ENCODE measurements around the gene CAMKV.

The CAMKV gene

DNA sequence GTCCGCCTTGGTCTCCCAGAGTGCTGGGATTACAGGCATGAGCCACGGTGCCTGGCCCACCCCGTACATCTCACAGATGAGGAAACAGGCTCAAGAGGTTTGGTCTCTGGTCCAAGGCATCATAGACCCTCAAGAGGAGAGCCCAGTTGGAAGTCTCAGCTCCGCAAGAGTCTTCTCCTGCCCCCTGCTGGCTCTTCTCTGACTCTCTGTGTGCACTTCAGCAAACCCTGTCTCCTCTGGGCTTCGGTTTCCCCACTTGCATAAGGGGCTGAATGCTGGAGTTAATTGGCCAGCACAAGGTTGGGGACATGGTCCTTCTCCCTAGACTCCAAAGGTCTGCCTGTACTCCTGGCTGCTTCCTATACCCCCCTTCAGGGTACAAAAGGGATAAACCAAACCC, 30.1 kb upstream of the CAMKV start:
- TF ChIP-seq, protein P1, sequence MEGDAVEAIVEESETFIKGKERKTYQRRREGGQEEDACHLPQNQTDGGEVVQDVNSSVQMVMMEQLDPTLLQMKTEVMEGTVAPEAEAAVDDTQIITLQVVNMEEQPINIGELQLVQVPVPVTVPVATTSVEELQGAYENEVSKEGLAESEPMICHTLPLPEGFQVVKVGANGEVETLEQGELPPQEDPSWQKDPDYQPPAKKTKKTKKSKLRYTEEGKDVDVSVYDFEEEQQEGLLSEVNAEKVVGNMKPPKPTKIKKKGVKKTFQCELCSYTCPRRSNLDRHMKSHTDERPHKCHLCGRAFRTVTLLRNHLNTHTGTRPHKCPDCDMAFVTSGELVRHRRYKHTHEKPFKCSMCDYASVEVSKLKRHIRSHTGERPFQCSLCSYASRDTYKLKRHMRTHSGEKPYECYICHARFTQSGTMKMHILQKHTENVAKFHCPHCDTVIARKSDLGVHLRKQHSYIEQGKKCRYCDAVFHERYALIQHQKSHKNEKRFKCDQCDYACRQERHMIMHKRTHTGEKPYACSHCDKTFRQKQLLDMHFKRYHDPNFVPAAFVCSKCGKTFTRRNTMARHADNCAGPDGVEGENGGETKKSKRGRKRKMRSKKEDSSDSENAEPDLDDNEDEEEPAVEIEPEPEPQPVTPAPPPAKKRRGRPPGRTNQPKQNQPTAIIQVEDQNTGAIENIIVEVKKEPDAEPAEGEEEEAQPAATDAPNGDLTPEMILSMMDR (IDR thresholded peaks at IDR 0.05) = no peak

DNA sequence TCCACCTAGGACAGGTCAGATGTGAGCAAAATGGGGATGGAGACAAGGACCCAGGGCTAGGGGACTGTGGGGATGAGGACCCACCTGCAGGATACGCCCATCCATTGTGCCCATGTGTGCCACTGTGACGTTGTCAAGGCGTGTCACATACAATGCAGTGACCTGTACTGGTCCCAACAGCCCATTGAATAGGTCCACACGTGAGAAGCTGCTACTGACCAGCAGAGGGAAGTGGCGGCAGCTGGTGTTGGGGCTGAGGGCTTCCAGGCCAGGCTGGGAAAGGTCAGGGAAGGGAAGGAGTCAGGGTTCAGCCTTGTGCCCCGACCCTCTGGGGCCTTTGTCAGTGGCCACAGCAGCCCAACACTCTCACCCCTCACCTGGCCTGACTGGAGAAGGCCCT, 29.3 kb upstream of the CAMKV start:
- TF ChIP-seq, protein P1 (IDR thresholded peaks at IDR 0.05) = no peak

DNA sequence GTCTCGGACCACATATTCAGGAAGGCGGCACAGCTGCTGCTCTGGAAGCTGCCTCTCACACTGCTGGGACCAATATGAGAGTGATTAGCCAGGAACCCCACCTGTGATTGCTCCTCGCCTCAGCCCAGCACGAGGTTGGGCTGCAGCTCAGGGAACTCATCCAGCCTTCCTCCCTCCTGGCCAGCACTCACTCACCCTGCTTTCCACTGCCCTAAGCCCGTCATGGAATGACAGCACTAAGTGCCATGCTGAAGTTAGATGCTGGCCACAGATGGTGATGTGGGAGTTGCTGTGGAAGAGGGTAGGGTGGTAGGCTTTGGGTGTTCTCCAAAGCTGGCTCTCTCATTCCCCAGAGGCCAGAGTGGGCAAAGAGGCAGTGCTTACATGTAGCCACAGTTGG, 26.6 kb upstream of the CAMKV start:
- TF ChIP-seq, protein P1 (IDR thresholded peaks at IDR 0.05) = no peak

DNA sequence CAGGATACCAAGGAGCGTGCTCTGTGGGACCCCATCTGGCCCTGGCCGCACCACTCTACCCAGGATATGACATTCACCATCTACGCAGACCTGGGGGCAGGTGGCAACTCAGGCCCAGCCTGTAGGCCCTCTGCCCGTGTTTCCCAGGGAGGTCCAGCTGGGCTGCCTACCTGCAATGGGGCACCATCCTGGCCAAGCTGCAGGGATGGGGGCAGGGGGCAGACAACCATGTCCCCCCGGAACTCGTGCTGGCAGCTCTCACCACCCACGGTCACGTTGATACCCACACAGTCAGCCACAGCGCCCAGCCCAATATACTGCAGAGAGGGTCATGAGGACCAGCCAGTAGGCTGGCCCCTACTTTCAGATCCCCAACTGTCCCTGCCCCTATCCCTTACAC, 26.1 kb upstream of the CAMKV start:
- TF ChIP-seq, protein P1 (IDR thresholded peaks at IDR 0.05) = no peak

DNA sequence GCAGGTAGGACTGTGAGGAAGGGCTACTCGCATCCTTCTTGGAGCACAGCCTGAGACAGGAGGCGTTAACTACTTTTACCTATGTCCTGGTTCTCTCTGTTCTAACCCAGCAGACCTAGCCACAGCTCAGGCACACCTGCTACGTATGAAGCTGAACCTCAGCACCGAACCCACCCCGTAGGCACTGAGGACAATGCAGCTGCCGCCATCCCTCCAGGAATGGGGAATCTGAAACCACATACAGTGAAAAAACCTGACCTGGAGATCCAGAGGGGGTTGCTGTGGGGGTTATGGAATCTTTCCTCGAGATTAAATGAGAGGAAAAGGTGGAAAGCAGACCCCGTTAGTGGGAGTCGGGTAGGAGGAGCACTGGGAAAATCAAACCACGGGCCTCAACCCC, 19.6 kb upstream of the CAMKV start:
- TF ChIP-seq, protein P1 (IDR thresholded peaks at IDR 0.05) = no peak

DNA sequence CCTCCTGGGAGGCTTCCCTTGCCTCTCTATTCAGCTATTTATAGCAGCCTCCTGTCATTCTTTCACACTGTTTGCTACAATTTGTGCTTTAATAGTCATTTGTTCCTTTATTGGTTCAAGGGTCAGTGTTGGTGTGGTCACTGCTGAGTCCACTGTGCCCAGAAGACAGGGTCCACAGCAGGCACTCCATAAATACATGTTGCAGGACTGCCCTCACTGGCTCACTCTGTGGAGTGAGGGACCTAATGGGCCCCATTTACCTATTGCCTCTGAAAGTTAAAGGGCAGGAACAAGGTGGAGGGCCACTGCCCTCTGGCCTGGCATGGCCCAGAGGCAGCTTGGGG, 17.2 kb upstream of the CAMKV start:
- TF ChIP-seq, protein P1 (IDR thresholded peaks at IDR 0.05) = no peak

DNA sequence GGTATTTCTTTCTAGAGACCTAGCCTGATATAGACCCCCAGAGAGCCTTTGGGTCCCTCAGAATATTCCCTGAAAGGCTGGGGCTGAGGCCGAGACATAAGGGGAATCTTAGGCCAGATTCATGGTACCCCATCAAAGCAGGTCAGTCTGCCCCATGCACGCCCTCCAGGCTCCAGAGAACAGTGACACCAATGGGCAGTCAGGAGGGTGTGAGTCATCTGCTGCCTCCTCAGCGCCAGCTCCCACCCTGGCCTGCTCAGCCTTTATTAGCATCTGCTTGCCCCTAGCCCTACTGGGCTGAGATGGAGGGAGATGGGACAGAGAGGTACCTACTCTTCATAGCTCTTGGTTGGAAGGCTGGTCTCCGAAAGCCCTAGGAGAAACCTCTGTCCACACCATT, 14.3 kb upstream of the CAMKV start:
- TF ChIP-seq, protein P1 (IDR thresholded peaks at IDR 0.05) = no peak

DNA sequence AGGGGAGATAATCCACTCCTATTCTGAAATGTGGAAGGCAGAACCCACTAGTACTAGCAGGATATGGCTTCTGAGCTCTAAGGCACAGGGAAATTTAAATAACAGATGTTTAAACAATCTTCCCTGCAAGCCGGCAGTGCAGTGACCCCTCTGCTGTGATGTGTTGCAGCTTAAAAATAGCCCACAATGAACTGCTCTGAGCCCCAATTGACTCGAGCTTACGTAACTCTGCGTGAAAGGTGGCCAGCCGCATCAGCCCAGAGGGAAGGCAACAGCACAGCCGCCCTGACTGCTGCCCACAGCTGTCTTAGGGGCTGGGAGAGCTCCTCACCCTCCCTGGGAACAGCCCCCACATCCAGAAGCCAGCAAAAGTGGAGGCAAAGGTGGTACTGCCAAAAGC, 12.5 kb upstream of the CAMKV start:
- TF ChIP-seq, protein P1 (IDR thresholded peaks at IDR 0.05) = no peak
